Measurements from ENCODE around the gene MYO10. TPM values are rescaled to one million over a fixed set of nuclear protein-coding genes. Genes with fewer than 3 reads are reported as not detected.

The MYO10 gene
- polyA plus RNA-seq, 3 donors: 0.23 to 1.1 (median 0.35) TPM

- Histone ChIP-seq H2AFZ (ENCODE audit: insufficient read depth, low read depth, low read length, poor library complexity, severe bottlenecking) (no peak overlapping the region), H3K4me1 (ENCODE audit: control insufficient read depth in 1 of 2, insufficient read depth in 2 of 2, low read length in 2 of 2) (no peaks in the 10 kb centered on the region), H3K27me3 (ENCODE audit: control insufficient read depth in 2 of 2, insufficient read depth in 2 of 2, low read length in 2 of 2) (no peaks in the 10 kb centered on the region), H3K36me3 (replicated peaks in 1 of 2; ENCODE audit: control insufficient read depth in 1 of 2, insufficient read depth in 2 of 2, low read length in 2 of 2) (no peaks in the 10 kb centered on the region), H3K79me2 (ENCODE audit: insufficient read depth, low read length) (no peaks in the 10 kb centered on the region), H3K9me3 (replicated peaks in 1 of 2; ENCODE audit: control insufficient read depth in 1 of 2, insufficient read depth in 1 of 2, low read length in 2 of 2) (peaks cover 25 to 26% of the 10 kb centered on the region in 2 donors), H3K27ac (ENCODE audit: low read depth in 1 of 2, low read length in 2 of 2) (no peak overlapping the region), H3K9ac (ENCODE audit: insufficient read depth, low read length, poor library complexity, severe bottlenecking) (no peak overlapping the region), H4K20me1 (ENCODE audit: insufficient read depth, low read length) (no peaks in the 10 kb centered on the region), H3K4me3 (replicated peaks in 1 of 3; ENCODE audit: low read depth in 2 of 3, low read length in 3 of 3) (no peak overlapping the region), H3K4me2 (replicated peaks; ENCODE audit: extremely low read depth, low read length, poor library complexity, severe bottlenecking) (no peak overlapping the region)
- peaks cover 17 to 50% (median 38%) of the 10 kb centered on the region in 7 donors for H3K9me3 Mint-ChIP-seq
- no peak for DNase-seq
- H3K4me3 Mint-ChIP-seq: no peak overlapping the region
- peaks cover 0 to 2% (median 1%) of the 10 kb centered on the region in 3 donors for H3K27me3 Mint-ChIP-seq (ENCODE audit: low read depth in 3 of 3)
- H3K27ac Mint-ChIP-seq: no peak overlapping the region
- H3K36me3 Mint-ChIP-seq: no peaks in the 10 kb centered on the region
- WGBS (ENCODE audit: insufficient coverage): 93% methylated on average over 3 of the region's 15 CpGs
- TF ChIP-seq CTCF (IDR thresholded peaks at IDR 0.05): no peak
- H3K4me1 Mint-ChIP-seq: no peaks in the 10 kb centered on the region
- intact Hi-C loops (cut with micrococcal nuclease): no loop called here
Measured at GRCh38 chr5:16869821-16870796, 66.0 kb downstream of the MYO10 start.

GRCh38 chr5:16867577-16867953, 68.5 kb downstream of the MYO10 start:
- intact Hi-C loops (cut with micrococcal nuclease): no loop called here
- Histone ChIP-seq H3K4me1 (ENCODE audit: control insufficient read depth in 1 of 2, insufficient read depth in 2 of 2, low read length in 2 of 2) (no peaks in the 10 kb centered on the region), H3K36me3 (replicated peaks in 1 of 2; ENCODE audit: control insufficient read depth in 1 of 2, insufficient read depth in 2 of 2, low read length in 2 of 2) (no peaks in the 10 kb centered on the region), H2AFZ (ENCODE audit: insufficient read depth, low read depth, low read length, poor library complexity, severe bottlenecking) (no peak overlapping the region), H3K4me3 (replicated peaks in 1 of 3; ENCODE audit: low read depth in 2 of 3, low read length in 3 of 3) (no peak overlapping the region), H3K9ac (ENCODE audit: insufficient read depth, low read length, poor library complexity, severe bottlenecking) (no peak overlapping the region), H3K27me3 (ENCODE audit: control insufficient read depth in 2 of 2, insufficient read depth in 2 of 2, low read length in 2 of 2) (no peaks in the 10 kb centered on the region), H3K79me2 (ENCODE audit: insufficient read depth, low read length) (no peaks in the 10 kb centered on the region), H3K4me2 (replicated peaks; ENCODE audit: extremely low read depth, low read length, poor library complexity, severe bottlenecking) (no peak overlapping the region), H3K9me3 (replicated peaks in 1 of 2; ENCODE audit: control insufficient read depth in 1 of 2, insufficient read depth in 1 of 2, low read length in 2 of 2) (peaks cover 9 to 13% of the 10 kb centered on the region in 2 donors), H4K20me1 (ENCODE audit: insufficient read depth, low read length) (no peaks in the 10 kb centered on the region), H3K27ac (ENCODE audit: low read depth in 1 of 2, low read length in 2 of 2) (no peak overlapping the region)
- no peaks in the 10 kb centered on the region for H3K4me1 Mint-ChIP-seq
- peaks cover 2 to 26% (median 16%) of the 10 kb centered on the region in 7 donors for H3K9me3 Mint-ChIP-seq
- no CpG with 5 or more reads among the region's 3 CpGs for WGBS (ENCODE audit: insufficient coverage)
- TF ChIP-seq CTCF (IDR thresholded peaks at IDR 0.05): no peak
- H3K36me3 Mint-ChIP-seq: no peaks in the 10 kb centered on the region
- H3K27ac Mint-ChIP-seq: no peak overlapping the region
- DNase-seq: no peak
- peaks cover 0 to 2% (median 1%) of the 10 kb centered on the region in 3 donors for H3K27me3 Mint-ChIP-seq (ENCODE audit: low read depth in 3 of 3)
- no peak overlapping the region for H3K4me3 Mint-ChIP-seq
